Caco-2 (cell line): ENCODE measurements around the gene UGT1A1. TPM values are rescaled to one million over a fixed set of nuclear protein-coding genes. Genes with fewer than 3 reads are reported as not detected.

Experiments used
- BruUV-seq: library from RNA; stranded (reverse); fragments of 400-500 nt; replicated peaks from 2 replicates; lab custom pipeline; 2021; lab: Mats Ljungman, UMichigan
- CTCF ChIA-PET: fragments of 300-600 bp; sonication (Branson Sonifier 250); formaldehyde crosslinking; loops from one replicate; lab custom pipeline; 2022; ENCODE audit warnings: antibody characterized with exemption; lab: Charles Lee
- POLR2A ChIA-PET: fragments of 300-600 bp; sonication (Branson Sonifier 250); formaldehyde crosslinking; loops from one replicate; lab custom pipeline; 2022; ENCODE audit warnings: antibody characterized with exemption; lab: Charles Lee
- DNase-seq, 2 experiments: peaks; one replicate each; pipeline versions ENCODE4 v3.0.0 to v3.0.0-alpha.2; 2020 to 2022
- H3K27me3 ChIP-seq: replicated peaks from 2 replicates; pipeline ENCODE4 v1.6.0; 2011; ENCODE audit warnings: low read length; ENCODE audit not compliant: control insufficient read depth, insufficient read depth
- H3K36me3 ChIP-seq: 2 replicates; pipeline ENCODE4 v1.5.1; 2011; ENCODE audit warnings: low read length; ENCODE audit not compliant: control insufficient read depth, insufficient read depth
- H3K4me1 ChIP-seq: fragments of 250-450 bp; sonication (Bioruptor Pico); 2 replicates; pipeline ENCODE4 v1.5.1; 2020; ENCODE audit warnings: mild to moderate bottlenecking
- H3K4me3 ChIP-seq: 2 replicates; pipeline ENCODE4 v1.5.1; 2011; ENCODE audit warnings: low read depth, mild to moderate bottlenecking, control low read depth, low read length
- H3K9me3 ChIP-seq: fragments of 250-450 bp; sonication (Bioruptor Pico); 2 replicates; pipeline ENCODE4 v1.5.1; 2020; ENCODE audit warnings: mild to moderate bottlenecking, moderate library complexity
- H3K27ac Mint-ChIP-seq: one replicate; pipeline ENCODE4 v1.8.0; 2022; ENCODE audit warnings: mixed read lengths; ENCODE audit not compliant: unreplicated experiment
- H3K27me3 Mint-ChIP-seq: one replicate; pipeline ENCODE4 v1.8.0; 2022; ENCODE audit warnings: mixed read lengths; ENCODE audit not compliant: insufficient read depth, unreplicated experiment
- H3K36me3 Mint-ChIP-seq: one replicate; pipeline ENCODE4 v1.8.0; 2022; ENCODE audit warnings: mild to moderate bottlenecking, mixed read lengths; ENCODE audit not compliant: insufficient read depth, unreplicated experiment
- H3K4me1 Mint-ChIP-seq: one replicate; pipeline ENCODE4 v1.8.0; 2022; ENCODE audit warnings: low read depth, mixed read lengths; ENCODE audit not compliant: unreplicated experiment
- H3K4me3 Mint-ChIP-seq: one replicate; pipeline ENCODE4 v1.8.0; 2022; ENCODE audit warnings: mild to moderate bottlenecking, moderate library complexity, mixed read lengths; ENCODE audit not compliant: unreplicated experiment
- H3K9me3 Mint-ChIP-seq: one replicate; pipeline ENCODE4 v1.8.0; 2022; ENCODE audit warnings: mixed read lengths; ENCODE audit not compliant: unreplicated experiment
- CTCF ChIP-seq, 2 experiments: fragments of 200-600 bp in 1 of 2; IDR thresholded peaks; 1 replicate in 1 of 2; 2 replicates in 1 of 2; pipeline versions ENCODE4 v1.5.1 to v1.8.0; 2011 to 2022; ENCODE audit warnings: antibody characterized with exemption in 1 of 2, control low read depth in 1 of 2, inconsistent platforms in 1 of 2, low read depth in 1 of 2, low read length in 1 of 2, mild to moderate bottlenecking in 1 of 2, moderate library complexity in 1 of 2; ENCODE audit not compliant: insufficient read depth in 1 of 2, severe bottlenecking in 1 of 2, unreplicated experiment in 1 of 2
- intact Hi-C: fragments of 100-400 bp; cut with micrococcal nuclease; formaldehyde crosslinking; loops from one replicate; pipeline ENCODE4 v1.10.0; 2022; ENCODE audit not compliant: unreplicated experiment
- total RNA-seq: library from RNA; stranded (reverse); gene quantifications from 2 replicates; pipeline ENCODE4 v1.2.3, GENCODE V29; 2022

The UGT1A1 gene
- total RNA-seq, 1 experiment from 2014 or later = 3.0 TPM

- intact Hi-C loops = loop anchor here (5.0 kb wide), 2 partner anchors 130 to 145 kb away; partner anchors contain the start of gene USP40
- BruUV-seq = no TSS peak
- H3K9me3 Mint-ChIP-seq = no peaks in the 10 kb centered on the region
- TF ChIP-seq CTCF (IDR thresholded peaks at IDR 0.05; ENCODE audit: insufficient read depth in 1 of 2, low read depth in 1 of 2, low read length in 1 of 2, severe bottlenecking in 1 of 2, unreplicated experiment in 1 of 2) = no peak
- DNase-seq = no peak
- no peaks in the 10 kb centered on the region for H3K9me3 ChIP-seq
- H3K27ac Mint-ChIP-seq = peak within 1 kb of the TSS; percentile 6
- peaks cover 11% of the 10 kb centered on the region for H3K4me1 Mint-ChIP-seq
- H3K27me3 ChIP-seq = no peaks in the 10 kb centered on the region
- no peaks in the 10 kb centered on the region for H3K27me3 Mint-ChIP-seq
- peaks cover 6% of the 10 kb centered on the region for H3K36me3 Mint-ChIP-seq
- ChIA-PET POLR2A (no interaction called here), CTCF (interaction anchor here (0.6 kb wide), 1 partner anchor 796 kb away, joined by 3 read pairs; no protein-coding TSS in a partner anchor)
- peaks cover 16% of the 10 kb centered on the region for H3K4me1 ChIP-seq
- H3K36me3 ChIP-seq = no peaks in the 10 kb centered on the region
- H3K4me3 Mint-ChIP-seq = no peak within 1 kb of the TSS
- H3K4me3 ChIP-seq = no peak within 1 kb of the TSS
Observed at GRCh38 chr2:233712611-233713261, 47.3 kb upstream of the UGT1A1 start, which contains the start of gene UGT1A5. Gene UGT1A5, plus strand, starts transcription at chr2:233712907. Its CDS starts 85 bp downstream, at chr2:233712992.

GRCh38 chr2:233713262-233713615 is 46.8 kb upstream of the UGT1A1 start:
- ChIA-PET POLR2A (no interaction called here), CTCF (no interaction called here)
- no peaks in the 10 kb centered on the region for H3K27me3 ChIP-seq
- H3K36me3 ChIP-seq = no peaks in the 10 kb centered on the region
- intact Hi-C loops = loop anchor here (5.0 kb wide), 2 partner anchors 131 to 146 kb away; partner anchors contain the start of gene USP40
- DNase-seq = no peak
- H3K9me3 ChIP-seq = no peaks in the 10 kb centered on the region
- BruUV-seq = no TSS peak
- Mint-ChIP-seq H3K4me1 (peaks cover 11% of the 10 kb centered on the region), H3K9me3 (no peaks in the 10 kb centered on the region), H3K36me3 (peaks cover 7% of the 10 kb centered on the region), H3K4me3 (no peak overlapping the region), H3K27ac (no peak overlapping the region), H3K27me3 (no peaks in the 10 kb centered on the region)
- H3K4me3 ChIP-seq = no peak overlapping the region
- peaks cover 14% of the 10 kb centered on the region for H3K4me1 ChIP-seq
- TF ChIP-seq CTCF (IDR thresholded peaks at IDR 0.05; ENCODE audit: insufficient read depth in 1 of 2, low read depth in 1 of 2, low read length in 1 of 2, severe bottlenecking in 1 of 2, unreplicated experiment in 1 of 2) = no peak

DNA sequence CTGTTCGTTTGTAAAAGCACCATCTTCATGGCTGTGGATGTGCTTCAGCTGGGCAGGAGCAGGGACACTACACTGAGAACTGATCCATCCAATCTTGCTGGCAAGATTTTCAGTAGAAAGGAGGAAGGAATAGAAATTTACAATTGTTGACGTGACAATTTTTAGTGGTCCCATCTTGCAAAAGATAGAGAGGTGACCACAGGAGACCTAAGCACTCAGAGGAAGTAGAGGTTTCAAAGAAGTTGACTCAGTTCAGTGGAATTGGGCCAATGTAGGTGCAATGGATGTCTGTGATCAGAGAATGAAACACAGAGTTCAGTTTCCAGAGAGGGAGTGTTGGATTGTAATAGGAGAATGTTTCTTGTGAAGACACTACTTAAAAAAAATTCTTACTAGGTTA is 45.9 kb upstream of the UGT1A1 start:
- Mint-ChIP-seq H3K27me3 (no peaks in the 10 kb centered on the region), H3K4me1 (peaks cover 11% of the 10 kb centered on the region), H3K27ac (no peak overlapping the region), H3K4me3 (no peak overlapping the region), H3K36me3 (peaks cover 13% of the 10 kb centered on the region), H3K9me3 (no peaks in the 10 kb centered on the region)
- no peaks in the 10 kb centered on the region for H3K27me3 ChIP-seq
- TF ChIP-seq CTCF (IDR thresholded peaks at IDR 0.05; ENCODE audit: insufficient read depth in 1 of 2, low read depth in 1 of 2, low read length in 1 of 2, severe bottlenecking in 1 of 2, unreplicated experiment in 1 of 2) = no peak
- peaks cover 10% of the 10 kb centered on the region; the same call in 1 of the 2 replicates for H3K4me1 ChIP-seq
- intact Hi-C loops = loop anchor here (5.0 kb wide), 2 partner anchors 132 to 147 kb away; partner anchors contain the start of gene USP40
- no TSS peak for BruUV-seq
- POLR2A ChIA-PET = no interaction called here
- no peaks in the 10 kb centered on the region for H3K36me3 ChIP-seq
- H3K9me3 ChIP-seq = no peaks in the 10 kb centered on the region
- no peak overlapping the region for H3K4me3 ChIP-seq
- CTCF ChIA-PET = no interaction called here
- DNase-seq = no peak
